Measurements from ENCODE around the gene AHCYL2. TPM values are rescaled to one million over a fixed set of nuclear protein-coding genes. Genes with fewer than 3 reads are reported as not detected.

The AHCYL2 gene
- total and polyA plus RNA-seq, 2 of the 8 experiments (the other 6 are each of a cell fraction or from before 2014, with no cell fraction given), result 20.7 to 25.4 TPM

DNA sequence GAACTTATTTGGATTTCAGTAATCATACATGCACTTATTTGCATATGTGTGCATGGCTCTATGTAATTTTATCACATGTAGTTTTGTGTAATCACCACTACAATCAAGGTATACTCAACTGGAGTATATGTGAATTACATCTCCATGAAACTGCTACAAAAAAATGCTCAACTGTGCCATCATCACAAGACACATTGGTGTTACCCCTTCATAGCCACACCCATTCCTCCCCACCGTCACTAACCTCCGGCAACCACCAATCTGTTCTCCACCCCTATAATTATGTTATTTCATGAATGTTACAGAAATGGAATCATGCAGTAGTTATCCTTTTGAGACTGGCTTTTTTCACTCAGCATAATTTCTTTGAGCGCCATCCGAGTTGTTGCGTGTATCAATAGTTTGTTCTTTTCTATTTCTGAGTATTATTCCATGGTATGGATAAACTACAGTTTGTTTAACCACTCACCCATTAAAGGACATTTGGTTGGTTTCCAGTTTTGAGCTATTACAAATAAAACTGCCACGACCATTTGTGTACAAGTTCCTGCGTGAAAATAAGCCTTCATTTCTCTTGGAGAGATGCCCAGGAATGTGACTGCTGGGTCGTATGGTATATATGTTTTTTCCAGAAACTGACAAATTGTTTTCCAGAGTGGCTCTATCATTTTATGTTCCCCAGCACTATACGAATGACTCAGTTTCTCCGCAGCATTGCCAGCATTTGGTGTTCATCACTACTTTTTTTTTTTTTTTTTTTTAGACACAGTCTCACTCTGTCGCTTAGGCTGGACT, 47.7 kb upstream of the AHCYL2 start:
- H3K9me3 ChIP-seq (ENCODE audit: insufficient read depth in 2 of 2, low read depth in 1 of 2, low read length in 1 of 2), result no peaks in the 10 kb centered on the region
- H2BK15ac ChIP-seq (ENCODE audit: low read length), result no peak overlapping the region
- H4K91ac ChIP-seq (replicated peaks; ENCODE audit: insufficient read length, low read length), result no peak overlapping the region
- H2BK5ac ChIP-seq (ENCODE audit: low read depth, low read length), result no peak overlapping the region
- ChIA-PET CTCF (ENCODE audit: partially characterized antibody) (interaction anchor here (2.2 kb wide), 1 partner anchor 41 kb away, joined by 7 read pairs; no protein-coding TSS in a partner anchor), POLR2A (ENCODE audit: partially characterized antibody) (no interaction called here)
- no peak overlapping the region for H2BK20ac ChIP-seq (ENCODE audit: low read length)
- H3K79me2 ChIP-seq (ENCODE audit: control insufficient read depth in 1 of 2, insufficient read depth in 2 of 2, low read length in 2 of 2), result no peaks in the 10 kb centered on the region
- H2BK120ac ChIP-seq (replicated peaks; ENCODE audit: low read depth, low read length), result no peak overlapping the region
- no peak overlapping the region for H3K14ac ChIP-seq (ENCODE audit: insufficient read length)
- no peaks in the 10 kb centered on the region for H3K36me3 ChIP-seq (ENCODE audit: control insufficient read depth in 2 of 4, insufficient read depth in 4 of 4, low read length in 3 of 4)
- no peaks in the 10 kb centered on the region for H3K79me1 ChIP-seq (ENCODE audit: low read depth, low read length)
- TF ChIP-seq SP4 (IDR thresholded peaks at IDR 0.05; ENCODE audit: low read length) (no peak), CHD1 (IDR thresholded peaks at IDR 0.05; ENCODE audit: low read depth, low read length) (no peak)
- TF ChIP-seq, protein P1, sequence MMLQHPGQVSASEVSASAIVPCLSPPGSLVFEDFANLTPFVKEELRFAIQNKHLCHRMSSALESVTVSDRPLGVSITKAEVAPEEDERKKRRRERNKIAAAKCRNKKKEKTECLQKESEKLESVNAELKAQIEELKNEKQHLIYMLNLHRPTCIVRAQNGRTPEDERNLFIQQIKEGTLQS (IDR thresholded peaks at IDR 0.05; ENCODE audit: insufficient read depth, low read depth, low read length), result no peak
- H3K4me2 ChIP-seq (ENCODE audit: insufficient read depth in 1 of 2, low read depth in 2 of 2, low read length in 2 of 2), result no peak overlapping the region
- H2AK5ac ChIP-seq (ENCODE audit: low read depth, low read length), result no peak overlapping the region
- no peak for DNase-seq (ENCODE audit: low read depth in 1 of 2, low spot score in 2 of 2)
- no peak overlapping the region for H3K18ac ChIP-seq (ENCODE audit: extremely low read depth, low read length)
- H3K23ac ChIP-seq (ENCODE audit: insufficient read length), result no peak overlapping the region
- H3K4ac ChIP-seq (replicated peaks; ENCODE audit: insufficient read length, low read depth, low read length), result no peak overlapping the region
- H4K8ac ChIP-seq (ENCODE audit: extremely low read depth, insufficient read depth, low read length), result no peak overlapping the region
- H3K9ac ChIP-seq (replicated peaks in 1 of 4; ENCODE audit: extremely low read depth in 1 of 4, low read depth in 3 of 4, low read length in 3 of 4), result no peak overlapping the region
- H4K20me1 ChIP-seq (replicated peaks in 1 of 2; ENCODE audit: control insufficient read depth in 1 of 2, insufficient read depth in 2 of 2, low read length in 2 of 2), result no peaks in the 10 kb centered on the region
- no peak overlapping the region for H4K5ac ChIP-seq (ENCODE audit: insufficient read length, low read depth, low read length)
- no peaks in the 10 kb centered on the region for H3K27me3 ChIP-seq (replicated peaks in 1 of 4; ENCODE audit: control insufficient read depth in 3 of 4, extremely low read depth in 1 of 4, insufficient read depth in 3 of 4, low read length in 3 of 4)
- FAIRE-seq, result no peak
- no peak overlapping the region for H3K56ac ChIP-seq (replicated peaks; ENCODE audit: insufficient read length, low read depth, low read length)
- no peaks in the 10 kb centered on the region for H3K4me1 ChIP-seq (replicated peaks in 1 of 4; ENCODE audit: control insufficient read depth in 3 of 4, insufficient read depth in 4 of 4, low read length in 3 of 4)
- H3K27ac ChIP-seq (ENCODE audit: low read depth, low read length), result no peak overlapping the region
- 93% methylated on average over 10 of the region's 11 CpGs; no CpG with 5 or more reads in 1 of the 2 experiments for WGBS, 2 experiments (ENCODE audit: extremely low coverage in 1 of 2, insufficient coverage in 1 of 2, insufficient read length in 1 of 2, insufficient replicate concordance in 2 of 2, low coverage in 1 of 2, low lambda C conversion rate in 2 of 2, missing lambda C conversion rate in 1 of 2)
- no peak overlapping the region for H2AFZ ChIP-seq (ENCODE audit: low read length)
- H3K4me3 ChIP-seq (ENCODE audit: extremely low read depth in 1 of 4, insufficient read depth in 2 of 4, low read depth in 3 of 4, low read length in 4 of 4), result no peak overlapping the region
- no peak overlapping the region for H2BK12ac ChIP-seq (ENCODE audit: low read depth, low read length)
- no peaks in the 10 kb centered on the region for H3K23me2 ChIP-seq (ENCODE audit: low read depth, low read length)
